HG02852 (cell line): ENCODE data around the gene TMEM242.
A peak's percentile ranks its signal among the peaks of the same experiment; 100 is the strongest.

Experiments used
- ATAC-seq: cut with Tn5 transposase; IDR thresholded peaks from one replicate; pipeline ENCODE4 v1.9.1; 2021; ENCODE audit warnings: mild to moderate bottlenecking, moderate library complexity; ENCODE audit not compliant: unreplicated experiment

The TMEM242 gene

GRCh38 chr6:157290797-157291196 lies 32.5 kb downstream of the TMEM242 start:
- ATAC-seq: no peak

GRCh38 chr6:157289764-157290163 lies 33.6 kb downstream of the TMEM242 start:
- no peak for ATAC-seq

- ATAC-seq: no peak
Observed at GRCh38 chr6:157288575-157288974, 34.7 kb downstream of the TMEM242 start.

GRCh38 chr6:157287923-157288322 lies 35.4 kb downstream of the TMEM242 start:
- no peak for ATAC-seq

GRCh38 chr6:157287247-157287850 lies 36.0 kb downstream of the TMEM242 start:
- no peak for ATAC-seq

GRCh38 chr6:157285422-157285779 lies 37.9 kb downstream of the TMEM242 start:
- ATAC-seq: no peak

GRCh38 chr6:157284738-157285421 lies 38.4 kb downstream of the TMEM242 start:
- ATAC-seq: no peak

- ATAC-seq: no peak
Observed at GRCh38 chr6:157283900-157284737, 39.2 kb downstream of the TMEM242 start.

GRCh38 chr6:157283330-157283898 lies 39.9 kb downstream of the TMEM242 start:
- ATAC-seq: no peak

- no peak for ATAC-seq
Observed at GRCh38 chr6:157282284-157282683, 41.0 kb downstream of the TMEM242 start.

- ATAC-seq: no peak
Observed at GRCh38 chr6:157281570-157281969, 41.7 kb downstream of the TMEM242 start.

GRCh38 chr6:157280947-157281346 lies 42.4 kb downstream of the TMEM242 start:
- ATAC-seq: no peak

GRCh38 chr6:157280157-157280556 lies 43.2 kb downstream of the TMEM242 start:
- no peak for ATAC-seq

- no peak for ATAC-seq
Observed at GRCh38 chr6:157278171-157278570, 45.1 kb downstream of the TMEM242 start.

- no peak for ATAC-seq
Observed at GRCh38 chr6:157276731-157277130, 46.6 kb downstream of the TMEM242 start.

GRCh38 chr6:157276134-157276532 lies 47.2 kb downstream of the TMEM242 start:
- no peak for ATAC-seq

- peak; percentile 95 for ATAC-seq
Observed at GRCh38 chr6:157274471-157275226, 48.7 kb downstream of the TMEM242 start.

GRCh38 chr6:157273756-157274470 lies 49.4 kb downstream of the TMEM242 start:
- peak; percentile 33 for ATAC-seq

GRCh38 chr6:157272866-157273755 lies 50.2 kb downstream of the TMEM242 start:
- no peak for ATAC-seq
